ENCODE results near the gene TMEM131.
"Not testable (repeated sequence)": the region's sequence is repeated elsewhere in the genome, so short reads cannot be mapped to it uniquely, and the experiment has no call there.

TMEM131 gene, protein sequence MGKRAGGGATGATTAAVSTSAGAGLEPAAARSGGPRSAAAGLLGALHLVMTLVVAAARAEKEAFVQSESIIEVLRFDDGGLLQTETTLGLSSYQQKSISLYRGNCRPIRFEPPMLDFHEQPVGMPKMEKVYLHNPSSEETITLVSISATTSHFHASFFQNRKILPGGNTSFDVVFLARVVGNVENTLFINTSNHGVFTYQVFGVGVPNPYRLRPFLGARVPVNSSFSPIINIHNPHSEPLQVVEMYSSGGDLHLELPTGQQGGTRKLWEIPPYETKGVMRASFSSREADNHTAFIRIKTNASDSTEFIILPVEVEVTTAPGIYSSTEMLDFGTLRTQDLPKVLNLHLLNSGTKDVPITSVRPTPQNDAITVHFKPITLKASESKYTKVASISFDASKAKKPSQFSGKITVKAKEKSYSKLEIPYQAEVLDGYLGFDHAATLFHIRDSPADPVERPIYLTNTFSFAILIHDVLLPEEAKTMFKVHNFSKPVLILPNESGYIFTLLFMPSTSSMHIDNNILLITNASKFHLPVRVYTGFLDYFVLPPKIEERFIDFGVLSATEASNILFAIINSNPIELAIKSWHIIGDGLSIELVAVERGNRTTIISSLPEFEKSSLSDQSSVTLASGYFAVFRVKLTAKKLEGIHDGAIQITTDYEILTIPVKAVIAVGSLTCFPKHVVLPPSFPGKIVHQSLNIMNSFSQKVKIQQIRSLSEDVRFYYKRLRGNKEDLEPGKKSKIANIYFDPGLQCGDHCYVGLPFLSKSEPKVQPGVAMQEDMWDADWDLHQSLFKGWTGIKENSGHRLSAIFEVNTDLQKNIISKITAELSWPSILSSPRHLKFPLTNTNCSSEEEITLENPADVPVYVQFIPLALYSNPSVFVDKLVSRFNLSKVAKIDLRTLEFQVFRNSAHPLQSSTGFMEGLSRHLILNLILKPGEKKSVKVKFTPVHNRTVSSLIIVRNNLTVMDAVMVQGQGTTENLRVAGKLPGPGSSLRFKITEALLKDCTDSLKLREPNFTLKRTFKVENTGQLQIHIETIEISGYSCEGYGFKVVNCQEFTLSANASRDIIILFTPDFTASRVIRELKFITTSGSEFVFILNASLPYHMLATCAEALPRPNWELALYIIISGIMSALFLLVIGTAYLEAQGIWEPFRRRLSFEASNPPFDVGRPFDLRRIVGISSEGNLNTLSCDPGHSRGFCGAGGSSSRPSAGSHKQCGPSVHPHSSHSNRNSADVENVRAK (N-terminal part only)

DNA sequence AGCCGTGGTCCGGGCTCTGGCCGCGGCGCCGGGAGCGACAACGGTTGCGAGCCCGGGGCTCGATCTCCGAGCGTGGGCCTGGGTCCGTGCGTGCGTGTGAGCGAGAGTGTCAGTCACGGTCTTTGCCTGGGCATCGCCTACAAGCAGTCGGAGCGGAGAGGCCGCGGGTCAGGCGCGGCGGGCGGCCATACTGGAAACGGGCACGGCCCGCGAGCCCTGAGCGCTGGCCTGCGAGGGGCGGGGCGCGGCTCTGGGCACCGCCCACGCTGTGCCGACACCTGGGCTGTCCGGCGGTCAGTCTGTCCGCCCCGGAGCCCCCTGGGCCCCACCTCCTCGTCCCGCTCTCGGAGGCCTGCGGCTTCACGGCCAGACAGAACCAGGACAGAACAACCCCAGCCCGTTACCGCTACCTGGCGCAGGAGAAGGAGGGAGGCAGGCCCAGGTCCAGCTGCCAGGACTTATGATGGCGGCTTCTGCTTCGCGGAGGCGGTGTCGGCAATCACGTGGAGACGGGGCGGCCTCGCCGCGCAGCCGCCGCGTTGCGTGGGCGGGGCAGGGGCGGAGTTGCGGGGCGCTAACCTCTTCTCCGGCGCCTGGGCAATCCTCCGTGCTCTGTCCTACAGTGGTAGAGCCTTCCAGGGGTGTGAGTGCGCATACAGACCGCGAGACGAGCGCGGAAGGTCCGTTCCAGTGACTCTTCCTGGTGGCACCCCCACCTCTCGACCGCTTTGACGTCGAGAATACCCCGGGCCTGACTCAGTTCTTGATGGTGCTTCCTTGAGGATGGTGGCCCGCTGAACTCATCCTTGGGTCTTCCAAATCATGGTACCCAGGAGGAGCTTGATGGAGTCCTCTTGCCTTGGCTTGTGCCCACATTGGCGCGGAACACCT, at the start of gene TMEM131:
Gene TMEM131, minus strand, starts transcription at position 215 of the 891 bp plus-strand sequence. CDS start 286 bp downstream, outside the sequence.
- peak; percentile 93 for DNase-seq

DNA sequence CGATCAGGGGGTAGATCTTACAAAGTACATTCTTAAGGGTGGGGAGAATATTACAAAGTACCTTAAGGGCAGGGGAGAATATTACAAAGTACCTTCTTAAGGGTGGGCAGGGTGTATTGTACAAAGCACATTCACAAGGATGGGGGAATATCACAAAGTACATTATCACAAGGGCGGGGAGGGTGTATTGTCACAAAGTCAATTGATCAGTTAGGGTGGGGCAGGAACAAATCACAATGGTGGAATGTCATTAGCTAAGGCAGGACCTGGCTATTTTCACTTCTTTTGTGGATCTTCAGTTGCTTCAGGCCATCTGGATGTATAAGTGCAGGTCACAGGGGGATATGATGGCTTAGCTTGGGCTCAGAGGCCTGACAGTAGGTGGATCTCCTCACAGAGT, 49.0 kb upstream of the TMEM131 start:
- DNase-seq: not testable (repeated sequence)

DNA sequence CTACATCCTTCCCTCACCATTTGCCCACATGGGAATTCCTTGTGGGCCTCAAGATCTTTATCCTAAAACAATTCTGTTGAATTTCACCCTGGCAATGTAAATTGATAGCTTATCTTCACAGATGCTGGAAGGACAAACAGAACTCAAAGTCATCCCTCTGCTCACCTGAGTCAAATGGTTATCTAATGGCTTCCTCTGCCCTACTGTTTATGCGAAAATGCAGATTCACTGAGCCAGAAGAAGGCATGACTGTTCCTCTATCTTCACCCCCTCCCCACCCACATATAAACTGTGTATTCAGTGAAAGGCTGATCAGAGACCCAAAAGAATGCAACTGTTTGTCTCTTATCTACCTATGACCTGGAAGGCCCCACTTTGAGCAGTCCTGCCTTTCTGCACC, 47.4 kb upstream of the TMEM131 start:
- no peak for DNase-seq

DNA sequence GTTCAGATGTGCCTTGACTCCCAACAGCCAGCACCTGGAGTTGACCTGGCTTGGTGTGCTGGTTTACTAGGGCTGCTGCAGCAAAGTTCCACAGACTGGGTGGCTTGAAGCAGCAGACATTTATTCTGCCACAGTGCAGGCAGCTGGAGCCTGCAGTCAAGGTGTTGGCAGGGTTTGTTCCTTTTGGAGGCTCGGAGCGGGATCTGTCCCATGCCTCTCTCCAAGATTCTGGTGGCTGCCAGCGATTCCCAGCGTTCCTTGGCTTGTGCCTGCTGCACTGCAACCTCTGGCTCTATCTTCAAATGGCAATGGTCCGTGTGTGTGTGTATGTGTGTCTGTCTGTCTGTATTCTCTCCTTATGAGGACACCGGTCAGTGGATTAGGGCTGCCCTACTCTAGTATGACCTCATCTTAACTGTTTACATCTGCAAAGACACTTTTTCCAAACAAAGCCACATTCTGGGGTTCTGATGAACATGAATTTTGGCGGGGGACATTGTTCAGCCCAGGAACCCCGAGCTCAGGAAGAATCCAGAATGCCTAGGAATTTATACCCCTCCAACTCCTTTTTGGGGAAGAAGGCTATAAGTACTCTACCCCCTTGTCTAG, 44.7 kb upstream of the TMEM131 start:
- DNase-seq: no peak

DNA sequence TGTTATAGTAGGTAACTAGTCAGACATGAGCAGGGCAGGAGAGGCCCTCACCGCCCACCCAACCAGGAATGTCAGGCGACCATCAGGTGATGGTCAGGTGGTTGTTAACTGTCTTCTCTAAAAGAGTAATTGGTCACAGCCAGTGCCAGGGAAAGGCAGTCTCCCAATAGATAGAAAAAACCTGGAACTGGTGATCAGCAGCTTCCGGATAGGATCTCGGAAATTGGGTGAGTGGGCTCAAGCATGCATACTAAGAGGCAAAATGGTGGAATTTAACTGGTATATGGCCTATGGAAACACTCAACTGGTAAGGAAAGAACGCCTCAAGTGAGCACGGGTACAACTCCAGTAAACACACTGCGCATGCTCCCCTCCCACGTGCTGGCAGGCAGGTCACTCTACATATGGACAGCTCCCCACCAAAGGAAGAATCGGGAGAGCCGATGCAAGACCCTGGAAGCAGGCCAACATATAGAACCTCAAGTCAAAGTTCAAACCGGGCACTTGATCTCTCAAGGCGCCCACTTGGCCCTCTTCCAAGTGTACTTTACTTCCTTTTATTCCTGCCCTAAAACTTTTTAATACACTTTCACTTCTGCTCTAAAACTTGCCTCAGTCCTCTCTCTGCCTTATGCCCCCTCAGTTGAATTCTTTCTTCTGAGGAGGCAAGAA, 43.5 kb upstream of the TMEM131 start:
- no peak for DNase-seq

DNA sequence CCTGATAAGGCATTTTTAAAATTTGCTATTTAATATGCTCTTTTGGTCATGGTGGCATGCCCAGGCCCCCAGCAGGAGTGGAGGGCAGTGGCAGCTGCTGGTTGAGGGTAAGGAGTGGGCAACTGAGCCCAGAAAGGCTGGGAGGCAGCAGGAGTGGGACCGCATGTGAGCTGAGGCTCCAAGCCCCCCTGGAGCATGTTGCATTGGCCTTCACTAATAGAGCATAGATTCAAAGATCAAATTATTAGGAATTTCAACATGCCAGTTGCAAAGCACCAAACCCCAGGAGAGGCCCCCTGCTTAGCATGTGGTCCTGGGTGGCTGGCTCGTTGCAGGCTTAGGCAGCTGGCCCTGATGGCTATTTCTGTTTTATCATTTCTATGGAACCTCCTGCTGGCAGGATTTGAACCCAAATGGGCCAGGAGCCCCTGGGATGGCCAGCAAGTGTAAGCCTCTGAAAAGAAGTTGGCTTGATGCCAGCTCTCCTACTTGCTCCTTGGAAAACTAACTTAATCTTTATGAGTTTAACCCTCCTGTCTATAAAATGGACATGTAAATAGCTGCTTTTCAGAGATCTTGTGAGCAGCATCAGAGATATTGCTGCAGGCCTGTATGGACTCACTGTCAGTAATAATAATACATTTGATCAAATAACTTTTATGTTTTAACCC, 42.1 kb upstream of the TMEM131 start:
- no peak for DNase-seq

DNA sequence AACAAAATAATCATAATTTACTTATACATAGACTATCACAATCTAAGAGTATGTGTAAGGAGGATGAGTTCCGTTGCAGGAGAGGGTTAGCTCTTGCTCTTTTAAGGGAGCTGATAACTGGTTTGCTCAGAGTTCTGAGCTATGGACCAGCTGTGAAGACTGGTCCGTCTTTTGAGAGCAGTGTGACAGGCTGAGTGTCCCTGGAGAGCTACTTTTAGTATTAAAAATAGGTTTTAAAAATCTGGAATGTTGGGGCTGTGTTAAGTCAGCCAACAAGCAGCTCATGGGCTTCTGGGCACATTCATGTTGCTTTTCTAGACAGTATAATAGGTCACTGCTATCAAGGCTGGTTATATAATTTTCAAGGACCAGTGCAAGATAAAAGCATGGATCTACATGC, 41.5 kb upstream of the TMEM131 start:
- DNase-seq: no peak

DNA sequence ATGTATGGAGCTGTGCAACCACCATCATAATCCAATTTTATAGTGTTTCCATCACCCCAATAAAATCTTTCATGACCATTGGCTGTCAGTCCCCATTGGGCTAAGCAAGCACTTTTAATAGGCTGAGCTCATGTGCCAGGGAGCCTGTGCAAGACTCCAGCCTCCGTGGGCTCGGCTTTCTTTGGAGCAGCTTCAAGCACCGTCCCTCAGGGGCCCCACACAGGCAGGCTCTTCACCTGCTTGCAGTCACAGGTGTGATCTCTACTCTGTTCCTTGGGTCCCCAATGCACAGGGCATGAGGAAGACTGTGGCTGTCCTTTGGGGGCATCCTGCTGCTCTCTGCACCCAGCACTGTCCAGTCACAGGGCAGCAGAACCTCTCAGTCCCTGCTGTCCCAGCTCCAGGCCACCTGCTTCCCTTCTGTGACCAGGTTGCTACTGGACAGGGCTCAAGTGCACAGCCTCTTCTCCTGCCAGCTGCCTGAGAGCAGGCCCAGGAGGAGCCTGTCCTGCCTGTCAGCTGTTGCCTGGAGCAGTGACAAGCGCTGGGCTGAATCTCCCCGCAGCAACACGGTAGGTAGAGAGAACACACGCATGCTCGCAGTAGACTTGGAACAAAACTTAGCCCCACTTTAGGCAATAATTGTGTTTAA, 40.7 kb upstream of the TMEM131 start:
- DNase-seq: peak; percentile 9

DNA sequence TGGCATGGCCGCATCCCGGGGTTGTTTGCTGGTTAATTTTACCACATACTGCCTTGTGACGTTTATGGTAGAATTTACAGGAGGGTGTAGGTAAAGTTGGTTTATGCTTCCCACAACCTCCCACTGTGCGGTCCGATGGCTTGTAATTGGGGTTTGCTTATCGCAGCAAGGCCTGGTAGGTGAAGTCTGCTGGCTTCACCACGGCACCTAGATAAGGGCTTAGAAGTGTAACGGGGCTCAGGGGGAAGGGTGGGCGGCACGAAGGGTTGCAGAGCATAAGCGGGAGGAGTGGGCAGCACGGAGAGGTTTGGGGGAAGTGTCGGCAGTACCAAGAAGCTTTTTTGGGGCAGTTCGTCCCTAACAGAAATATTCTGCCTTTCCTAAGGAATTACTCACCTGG, 39.0 kb upstream of the TMEM131 start:
- DNase-seq: no peak

DNA sequence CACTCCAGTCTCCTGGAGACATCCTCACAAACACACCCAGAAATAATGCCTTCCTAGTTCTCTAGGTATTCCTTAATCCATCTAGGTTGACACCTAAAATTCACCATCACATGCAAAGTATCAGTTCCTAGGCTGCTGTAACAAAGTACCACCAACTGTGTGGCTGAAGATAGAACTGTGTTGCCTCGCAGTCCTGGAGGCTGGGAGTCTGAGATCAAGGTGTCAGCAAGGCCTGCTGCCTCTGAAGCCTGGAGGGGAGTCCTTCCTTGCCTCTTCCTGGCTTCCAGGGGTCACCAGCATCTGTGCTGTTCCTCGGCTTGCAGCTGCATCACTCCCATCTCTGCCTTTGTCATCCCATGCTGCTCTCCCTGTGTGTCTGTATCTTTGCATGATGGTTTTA, 36.3 kb upstream of the TMEM131 start:
- DNase-seq: no peak

DNA sequence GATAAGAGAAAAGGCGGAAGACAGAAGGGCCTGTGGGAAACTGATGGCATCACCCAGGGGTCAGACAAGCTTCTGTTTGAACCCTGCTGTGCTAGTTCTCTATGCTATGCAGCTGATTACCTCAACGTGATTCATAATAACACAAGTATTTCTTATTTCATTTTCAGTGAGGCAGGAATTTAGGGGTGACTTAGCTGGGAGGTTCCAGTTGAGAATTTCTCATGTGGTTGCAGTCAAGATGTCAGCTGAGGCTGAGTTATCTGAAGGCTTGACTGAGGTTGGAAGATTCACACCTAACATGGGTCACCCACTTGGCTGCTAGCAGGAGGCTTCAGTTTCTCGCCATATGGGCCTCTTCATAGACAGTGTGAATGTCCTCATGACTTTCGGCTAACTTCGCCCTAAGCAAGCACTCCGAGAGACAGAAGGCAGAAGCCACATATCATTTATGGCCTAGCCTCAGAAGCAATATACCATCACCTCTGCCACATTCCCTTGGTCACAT, 34.0 kb upstream of the TMEM131 start:
- no peak for DNase-seq

DNA sequence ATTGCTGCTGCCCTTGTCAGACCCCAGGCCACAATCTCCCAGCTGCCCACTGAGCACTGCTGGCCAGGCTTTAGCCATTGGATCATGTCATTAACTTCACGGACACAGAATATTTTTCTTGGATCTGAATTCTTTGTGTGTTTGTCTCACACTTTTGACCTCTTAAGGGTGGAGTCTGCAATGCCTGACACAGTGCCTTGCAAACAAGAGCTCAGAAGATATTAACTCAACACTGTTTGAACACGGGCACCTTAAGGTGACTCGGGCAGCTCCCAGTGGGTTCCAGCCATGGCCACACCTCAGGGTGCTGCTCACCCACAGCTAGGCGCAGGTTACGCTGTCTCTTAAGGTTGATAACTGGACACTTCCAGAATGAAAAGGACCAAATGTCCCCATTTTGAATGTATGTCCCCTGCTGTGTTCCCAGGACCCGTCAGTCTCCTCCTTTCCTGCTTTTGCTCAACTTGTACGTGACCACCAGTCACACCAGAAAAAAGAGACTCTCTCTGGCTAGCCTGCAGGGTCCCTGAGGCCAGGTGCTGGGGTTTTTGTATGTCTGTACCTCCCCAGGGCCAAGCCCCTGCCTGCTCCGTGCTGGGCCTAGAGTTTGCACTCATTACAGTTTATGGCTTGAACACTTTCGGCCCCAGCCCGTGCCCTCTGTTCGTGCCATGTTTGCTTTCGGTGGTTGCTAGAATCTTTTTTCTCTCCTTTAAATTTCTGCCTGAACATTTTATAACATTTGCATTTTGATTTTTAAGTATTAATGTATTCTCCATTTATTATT, 33.4 kb upstream of the TMEM131 start:
- DNase-seq: no peak

DNA sequence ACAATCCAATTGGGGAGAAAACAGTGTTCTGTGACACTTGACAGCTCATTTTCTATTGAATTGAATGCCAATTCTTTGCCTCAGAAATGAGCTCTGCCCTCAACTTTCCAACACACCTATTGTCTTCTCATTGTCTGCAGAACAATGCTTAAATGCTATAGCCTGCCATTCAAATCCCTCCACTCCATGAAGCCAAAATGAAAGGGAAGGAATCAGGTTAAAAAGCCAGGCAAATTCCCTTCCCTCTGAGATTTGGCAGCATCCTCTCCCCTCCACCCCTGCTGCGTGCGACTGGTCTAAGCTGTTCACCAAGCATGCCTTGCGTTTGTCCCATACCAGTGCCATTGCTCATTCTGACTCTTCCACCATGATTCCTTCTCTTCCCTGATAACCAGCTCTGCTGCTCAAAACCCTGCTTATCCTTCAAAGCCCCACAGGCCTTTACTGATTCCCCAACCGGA, 32.4 kb upstream of the TMEM131 start:
- DNase-seq: no peak

DNA sequence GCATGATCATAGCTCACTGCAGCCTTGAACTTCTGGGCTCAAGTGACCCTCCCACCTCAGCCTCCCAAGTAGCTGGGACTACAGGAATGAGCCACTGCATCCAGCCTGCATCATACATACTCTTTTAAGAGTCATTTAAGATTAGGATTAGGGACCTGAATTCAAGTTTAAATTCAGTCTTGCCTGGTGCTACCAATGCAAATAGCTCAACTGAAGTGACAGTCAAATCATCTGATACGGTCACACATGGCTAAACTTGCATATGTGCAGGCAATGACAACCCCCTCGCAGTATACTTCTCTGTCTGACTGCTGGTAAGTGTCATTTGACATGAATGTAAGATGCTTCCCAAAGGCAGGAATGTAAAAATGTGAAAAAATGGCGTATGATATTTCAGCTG, 31.8 kb upstream of the TMEM131 start:
- DNase-seq: no peak

DNA sequence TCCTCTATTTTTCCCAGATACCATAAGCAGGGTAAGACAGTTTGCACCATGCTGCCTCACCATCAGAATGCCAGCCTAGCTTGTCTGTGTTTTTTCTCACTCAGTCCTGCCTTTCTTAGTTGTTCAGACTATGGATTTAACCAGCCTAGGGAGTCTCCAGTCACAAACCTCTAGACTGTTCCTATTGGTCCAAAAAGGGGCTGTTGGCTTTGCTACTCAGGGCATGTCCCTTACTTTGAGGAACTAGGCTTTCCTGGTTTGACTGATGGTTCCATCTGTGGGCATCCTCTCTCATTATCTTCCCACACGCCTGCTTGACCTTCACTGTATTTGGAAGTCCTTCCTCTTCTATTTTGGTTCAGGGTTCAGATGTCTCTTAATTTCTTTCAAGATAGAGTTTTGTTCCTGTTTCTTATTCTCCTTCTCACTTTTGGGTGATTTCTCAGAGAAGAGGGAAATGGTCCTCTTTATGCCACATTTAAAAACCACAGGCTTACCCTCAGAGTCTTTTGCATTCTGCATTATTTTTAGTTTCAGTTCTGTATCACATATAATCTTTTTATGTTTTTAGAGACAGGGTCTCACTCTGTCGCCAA, 31.3 kb upstream of the TMEM131 start:
- DNase-seq: no peak

DNA sequence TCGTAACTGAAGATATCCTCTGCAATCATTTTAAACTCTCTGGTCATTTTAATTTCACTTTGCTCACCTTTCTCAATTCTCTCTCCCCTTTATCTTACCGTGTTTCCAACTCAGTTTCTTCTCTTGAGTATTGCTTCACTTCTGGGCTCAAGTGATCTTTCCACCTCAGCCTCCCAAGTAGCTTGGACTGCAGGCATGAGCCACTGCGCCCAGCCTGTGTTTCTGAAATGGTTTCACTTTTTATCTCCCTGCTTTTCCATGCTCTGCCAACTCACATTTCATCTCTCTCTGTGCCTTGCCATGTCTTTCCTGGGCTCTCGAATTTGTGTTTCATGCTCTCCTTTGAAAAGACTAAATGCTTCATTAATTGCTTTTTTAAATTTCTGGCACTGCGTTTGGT, 30.5 kb upstream of the TMEM131 start:
- no peak for DNase-seq

DNA sequence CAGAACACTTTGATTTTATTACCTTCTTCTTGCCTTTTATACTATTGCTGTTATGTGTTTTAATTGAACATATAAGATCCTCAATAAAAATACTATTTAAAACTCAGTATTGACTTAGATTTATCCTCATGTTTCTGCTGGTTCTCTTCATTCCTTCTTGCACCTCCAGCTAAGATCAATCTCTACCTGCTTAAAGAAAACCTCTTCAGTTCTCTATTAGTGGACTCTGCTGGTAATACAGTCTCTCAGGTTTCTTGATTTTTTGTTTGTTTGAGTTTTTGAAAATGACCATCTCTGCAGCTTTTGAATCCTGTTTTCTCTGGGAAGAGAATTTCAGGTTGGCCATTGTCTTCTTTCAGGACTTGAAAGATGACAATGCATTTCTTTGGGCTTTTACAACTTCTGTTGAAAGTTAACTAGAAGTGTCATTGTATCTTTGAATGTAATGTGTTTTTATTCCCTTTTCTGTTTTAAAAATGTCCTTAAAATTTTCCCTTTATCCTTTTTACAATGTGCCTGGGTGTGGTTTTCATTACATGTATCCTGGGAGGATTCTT, 29.8 kb upstream of the TMEM131 start:
- DNase-seq: no peak

DNA sequence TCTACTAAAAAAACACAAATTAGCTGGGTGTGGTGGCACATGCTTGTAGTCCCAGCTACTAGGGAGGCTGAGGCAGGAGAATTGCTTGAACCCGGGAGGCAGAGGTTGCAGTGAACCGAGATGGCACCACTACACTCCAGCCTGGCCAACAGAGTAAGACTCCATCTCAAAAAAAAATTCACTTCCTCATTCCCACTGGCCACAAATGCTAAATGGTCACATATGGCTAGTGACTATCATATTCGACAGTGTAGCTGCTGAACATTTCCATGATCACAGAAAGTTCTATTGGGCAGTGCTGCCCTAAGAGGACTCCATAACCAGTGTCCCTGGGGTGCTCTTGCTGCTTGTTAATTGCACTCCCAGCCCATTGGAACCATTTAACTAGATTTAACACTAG, 26.3 kb upstream of the TMEM131 start:
- not testable (repeated sequence) for DNase-seq

All from NCI-H2029 (cell line).